Kidney epithelial cell (primary cell): Measurements from ENCODE around the gene PHB1. TPM values are rescaled to one million over a fixed set of nuclear protein-coding genes. Genes with fewer than 3 reads are reported as not detected.

Source experiments
- DNase-seq: peaks from one replicate; pipeline ENCODE4 v3.0.0-alpha.2; 2010; ENCODE audit warnings: low read depth
- H3K27me3 ChIP-seq: 2 replicates; pipeline ENCODE4 v1.6.0; 2011; ENCODE audit warnings: low read length; ENCODE audit not compliant: control insufficient read depth, insufficient read depth
- H3K36me3 ChIP-seq: 2 replicates; pipeline ENCODE4 v1.5.1; 2011; ENCODE audit warnings: low read length; ENCODE audit not compliant: control insufficient read depth, insufficient read depth
- H3K4me3 ChIP-seq: 2 replicates; pipeline ENCODE4 v1.5.1; 2011; ENCODE audit warnings: low read depth, mild to moderate bottlenecking, control low read depth, low read length
- total RNA-seq: library from RNA; depleted of rRNA; stranded (reverse); fragments of >200 nt; gene quantifications from 2 replicates; pipeline ENCODE4 v1.2.3, GENCODE V29; 2015
- TF ChIP-seq, protein P1 (sequence below): IDR thresholded peaks from 2 replicates; pipeline ENCODE4 v1.5.1; 2011; ENCODE audit warnings: mild to moderate bottlenecking, moderate library complexity, low read length, control low read depth, inconsistent platforms; ENCODE audit not compliant: insufficient read depth, poor library complexity, severe bottlenecking

PHB1 gene
- total RNA-seq, 1 donor from 2014 or later, result 143 TPM

DNA sequence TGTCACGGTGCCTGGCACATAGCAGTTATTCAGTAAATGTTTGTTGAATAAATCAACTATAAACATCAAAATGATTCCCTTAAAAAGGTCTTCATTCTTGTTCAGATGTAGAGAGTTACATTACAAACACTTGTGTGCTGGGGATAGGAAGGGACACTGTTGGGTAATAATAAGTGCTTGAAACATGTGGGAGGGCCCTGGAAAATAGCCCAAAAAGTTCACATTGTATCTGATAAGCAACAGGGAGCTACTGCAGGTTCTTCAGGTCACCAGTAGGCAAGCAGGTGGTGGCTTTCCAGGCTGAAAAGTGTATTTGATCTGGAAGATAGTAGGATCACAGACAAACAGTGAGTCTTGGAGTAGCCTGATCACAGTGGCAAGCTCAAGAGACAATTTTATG is 33.6 kb downstream of the PHB1 start:
- no peaks in the 10 kb centered on the region for H3K27me3 ChIP-seq
- DNase-seq, result no peak
- TF ChIP-seq, protein P1, sequence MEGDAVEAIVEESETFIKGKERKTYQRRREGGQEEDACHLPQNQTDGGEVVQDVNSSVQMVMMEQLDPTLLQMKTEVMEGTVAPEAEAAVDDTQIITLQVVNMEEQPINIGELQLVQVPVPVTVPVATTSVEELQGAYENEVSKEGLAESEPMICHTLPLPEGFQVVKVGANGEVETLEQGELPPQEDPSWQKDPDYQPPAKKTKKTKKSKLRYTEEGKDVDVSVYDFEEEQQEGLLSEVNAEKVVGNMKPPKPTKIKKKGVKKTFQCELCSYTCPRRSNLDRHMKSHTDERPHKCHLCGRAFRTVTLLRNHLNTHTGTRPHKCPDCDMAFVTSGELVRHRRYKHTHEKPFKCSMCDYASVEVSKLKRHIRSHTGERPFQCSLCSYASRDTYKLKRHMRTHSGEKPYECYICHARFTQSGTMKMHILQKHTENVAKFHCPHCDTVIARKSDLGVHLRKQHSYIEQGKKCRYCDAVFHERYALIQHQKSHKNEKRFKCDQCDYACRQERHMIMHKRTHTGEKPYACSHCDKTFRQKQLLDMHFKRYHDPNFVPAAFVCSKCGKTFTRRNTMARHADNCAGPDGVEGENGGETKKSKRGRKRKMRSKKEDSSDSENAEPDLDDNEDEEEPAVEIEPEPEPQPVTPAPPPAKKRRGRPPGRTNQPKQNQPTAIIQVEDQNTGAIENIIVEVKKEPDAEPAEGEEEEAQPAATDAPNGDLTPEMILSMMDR, result no peak
- no peak overlapping the region for H3K4me3 ChIP-seq
- no peaks in the 10 kb centered on the region for H3K36me3 ChIP-seq

DNA sequence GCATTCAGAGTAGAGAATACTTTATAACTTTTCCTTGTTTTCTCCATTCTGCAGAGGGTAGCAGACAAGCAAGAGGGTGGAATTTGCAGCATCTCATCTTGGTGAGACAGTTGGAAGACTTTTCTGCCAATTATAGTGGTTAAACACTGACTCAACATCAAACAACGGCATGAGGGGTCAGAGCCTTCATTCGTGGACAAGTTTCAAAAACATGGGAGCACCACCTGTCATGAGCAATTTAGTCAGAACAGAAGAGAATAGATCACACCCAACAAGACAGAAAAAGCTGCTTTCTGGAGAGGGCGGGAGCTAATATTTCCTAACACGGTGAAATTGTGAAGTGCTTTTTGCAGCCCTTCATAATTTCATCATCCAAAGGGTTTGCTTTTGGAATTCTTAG is 34.8 kb downstream of the PHB1 start:
- TF ChIP-seq, protein P1, result no peak
- DNase-seq, result no peak
- H3K36me3 ChIP-seq, result no peaks in the 10 kb centered on the region
- H3K27me3 ChIP-seq, result no peaks in the 10 kb centered on the region
- no peak overlapping the region for H3K4me3 ChIP-seq

DNA sequence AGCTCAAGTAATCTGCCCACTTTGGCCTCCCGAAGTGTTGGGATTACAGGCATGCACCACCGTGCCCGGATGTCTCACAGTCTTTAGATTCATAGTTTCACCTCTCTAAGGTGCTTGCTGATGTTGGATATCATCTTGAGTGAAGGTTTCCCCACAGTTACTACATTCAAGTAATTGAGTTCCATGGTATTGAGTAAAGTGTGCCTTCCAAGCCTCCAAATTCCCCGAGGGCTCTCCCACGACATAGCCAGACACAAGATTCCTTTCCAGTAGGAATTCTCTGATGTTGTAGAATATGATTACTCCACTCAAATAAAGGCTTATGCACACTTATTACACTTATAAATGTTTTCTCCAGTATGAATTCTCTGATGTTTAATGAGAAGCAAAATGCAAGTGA is 36.4 kb downstream of the PHB1 start:
- no peak for DNase-seq
- Histone ChIP-seq H3K36me3 (no peaks in the 10 kb centered on the region), H3K27me3 (no peaks in the 10 kb centered on the region), H3K4me3 (no peak overlapping the region)
- TF ChIP-seq, protein P1, result no peak

DNA sequence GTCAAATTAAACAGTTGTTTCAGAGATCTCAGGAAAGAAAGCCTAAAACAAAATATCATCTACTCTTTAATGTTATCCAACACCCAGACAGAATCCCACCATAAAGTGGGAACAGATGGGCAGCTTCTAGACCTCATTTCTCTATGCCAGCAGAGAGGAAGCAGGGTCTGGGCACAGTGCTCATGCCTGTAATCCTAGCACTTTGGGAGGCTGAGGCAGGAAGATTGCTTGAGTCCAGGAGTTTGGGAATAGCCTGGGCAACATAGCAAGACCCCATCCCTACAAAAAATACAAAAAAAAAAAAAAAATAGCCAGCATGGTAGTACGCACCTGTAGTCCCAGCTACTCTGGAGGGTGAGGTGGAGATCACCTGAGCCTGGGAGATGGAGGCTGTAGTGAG is 39.1 kb downstream of the PHB1 start:
- H3K36me3 ChIP-seq, result no peaks in the 10 kb centered on the region
- H3K4me3 ChIP-seq, result no peak overlapping the region
- no peak for DNase-seq
- no peaks in the 10 kb centered on the region for H3K27me3 ChIP-seq
- TF ChIP-seq, protein P1, result no peak

DNA sequence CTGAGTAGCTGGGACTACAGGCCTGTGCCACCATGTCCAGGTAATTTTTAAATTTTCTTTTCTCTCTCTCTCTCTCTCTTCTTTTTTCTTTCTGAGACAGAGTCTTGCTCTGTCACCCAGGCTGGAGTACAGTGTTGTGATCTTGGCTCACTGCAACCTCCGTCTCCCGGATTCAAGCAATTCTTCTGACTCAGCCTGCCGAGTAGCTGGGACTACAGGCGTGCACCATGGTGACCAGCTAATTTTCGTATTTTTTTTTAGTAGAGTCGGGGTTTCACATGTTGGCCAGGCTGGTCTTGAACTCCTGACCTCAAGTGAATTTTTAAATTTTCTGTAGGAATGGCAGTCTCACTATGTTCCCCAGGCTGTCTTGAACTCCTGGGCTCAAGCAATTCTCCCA is 41.6 kb downstream of the PHB1 start:
- Histone ChIP-seq H3K36me3 (no peaks in the 10 kb centered on the region), H3K27me3 (no peaks in the 10 kb centered on the region), H3K4me3 (no peak overlapping the region)
- DNase-seq, result no peak
- TF ChIP-seq, protein P1, result no peak

DNA sequence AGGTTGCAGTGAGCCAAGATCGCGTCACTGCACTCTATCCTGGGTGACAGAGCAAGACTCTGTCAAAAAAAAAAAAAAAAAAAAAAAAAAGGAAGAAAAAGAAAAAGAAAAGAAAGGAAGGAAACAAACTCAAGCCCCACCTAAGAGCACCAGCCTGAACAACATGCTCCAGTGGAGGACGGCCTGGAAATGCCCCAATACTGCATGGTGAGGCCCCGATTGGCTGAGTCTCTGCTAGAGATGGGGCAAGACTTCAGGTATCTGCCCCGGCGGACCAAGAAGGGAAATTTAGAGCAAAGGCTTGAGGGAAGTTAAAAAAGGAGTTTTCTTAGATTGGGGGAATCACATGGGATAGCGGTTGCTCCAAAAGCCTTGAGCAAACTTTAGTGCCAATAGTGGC is 42.3 kb downstream of the PHB1 start:
- Histone ChIP-seq H3K27me3 (no peaks in the 10 kb centered on the region), H3K4me3 (no peak overlapping the region), H3K36me3 (no peaks in the 10 kb centered on the region)
- no peak for DNase-seq
- TF ChIP-seq, protein P1, result no peak
